ENCODE measurements around the gene NRG3.
"Not testable (repeated sequence)": the region's sequence is repeated elsewhere in the genome, so short reads cannot be mapped to it uniquely, and the experiment has no call there.

Gene NRG3

DNA sequence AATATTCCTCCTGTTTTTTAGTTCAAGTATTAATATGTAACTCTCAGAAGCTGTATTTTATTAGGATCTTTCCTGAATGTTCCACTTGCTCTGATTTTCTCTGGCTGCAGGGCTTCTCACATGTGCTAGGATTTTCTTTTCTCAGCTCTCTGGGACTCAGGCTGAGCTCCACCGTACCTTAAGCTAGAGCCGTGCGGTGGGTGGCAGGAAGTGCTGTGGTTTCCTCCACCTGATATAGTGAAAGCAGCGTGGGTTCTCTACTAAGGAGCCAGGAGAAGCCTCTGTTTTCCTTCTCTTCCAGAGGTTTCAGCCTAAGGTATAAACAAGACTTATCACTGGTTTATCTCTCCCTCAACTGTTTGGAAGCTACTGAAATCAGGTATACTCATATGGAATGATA is 433.6 kb downstream of the NRG3 start:
- DNase-seq: no peak

DNA sequence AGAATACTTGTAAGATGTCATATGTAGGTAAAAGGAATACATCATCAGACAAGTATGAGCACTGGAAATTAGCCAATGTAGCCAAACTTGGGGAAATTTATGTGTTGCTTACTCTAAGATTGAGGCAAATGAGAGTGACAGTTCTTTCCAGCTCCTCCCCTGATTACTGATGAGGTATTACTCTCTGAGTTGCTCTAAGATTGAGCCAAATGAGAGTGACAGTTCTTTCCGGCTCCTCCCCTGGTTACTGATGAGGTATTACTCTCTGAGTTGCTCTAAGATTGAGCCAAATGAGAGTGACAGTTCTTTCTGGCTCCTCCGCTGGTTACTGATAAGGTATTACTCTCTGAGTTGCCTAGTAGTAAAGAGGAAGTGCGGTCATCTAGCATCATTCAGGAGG is 435.8 kb downstream of the NRG3 start:
- no peak for DNase-seq

DNA sequence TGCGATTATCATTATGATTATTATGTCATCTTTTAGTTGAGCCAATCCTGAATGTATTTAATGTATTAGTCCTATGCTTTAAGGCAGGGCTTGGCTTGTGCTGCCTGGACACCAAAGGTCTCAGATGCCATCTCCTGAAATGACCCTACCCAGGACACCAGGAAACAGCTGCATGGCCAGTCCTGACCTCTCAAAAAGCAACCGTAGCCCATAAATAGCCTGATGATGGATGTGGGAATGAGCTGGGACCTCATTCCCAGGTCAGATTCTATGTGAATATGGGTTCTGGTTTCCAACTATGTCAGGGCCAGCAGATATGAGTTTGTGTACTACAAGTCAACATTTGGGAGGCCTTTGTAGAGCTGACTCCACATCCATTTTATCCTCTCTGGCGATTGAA is 438.4 kb downstream of the NRG3 start:
- DNase-seq: no peak

DNA sequence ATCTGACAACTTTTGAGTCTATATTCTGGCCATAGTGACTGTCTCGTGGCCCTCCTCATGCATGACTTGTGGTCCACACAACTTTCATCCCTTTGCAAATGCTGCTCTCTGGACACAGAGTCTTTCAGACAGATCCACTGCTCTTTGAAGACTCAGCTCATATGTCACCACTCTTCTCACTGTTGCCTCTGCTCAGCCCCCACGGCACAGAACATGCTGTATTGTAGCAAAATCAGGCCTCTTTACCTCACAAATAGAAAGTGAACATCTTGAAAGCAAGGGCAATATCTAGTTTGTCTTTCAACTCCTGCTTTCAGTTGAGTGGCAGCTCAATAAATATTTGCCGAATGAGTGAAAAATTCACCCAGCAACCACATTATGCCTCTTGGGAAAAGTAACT is 443.5 kb downstream of the NRG3 start:
- no peak for DNase-seq

DNA sequence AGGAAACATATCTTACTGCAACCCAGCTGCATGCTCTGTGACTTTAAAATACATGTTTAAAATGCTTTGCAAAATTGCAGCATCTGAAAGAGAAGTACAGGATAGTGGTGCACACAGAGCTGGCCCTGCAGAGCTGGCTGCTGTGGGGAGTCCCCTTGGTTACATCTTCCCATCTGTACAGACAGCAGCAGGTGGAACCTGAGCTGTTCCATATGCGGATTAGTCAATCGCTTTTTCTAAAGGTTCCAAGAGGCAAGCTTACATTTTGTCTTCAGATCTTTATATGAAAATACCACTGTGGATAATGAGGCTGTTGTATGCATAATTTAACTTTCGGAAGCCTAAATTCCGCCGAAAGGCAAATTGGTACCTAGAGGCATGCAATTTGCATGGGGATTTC is 444.1 kb downstream of the NRG3 start:
- DNase-seq: peak; percentile 54

DNA sequence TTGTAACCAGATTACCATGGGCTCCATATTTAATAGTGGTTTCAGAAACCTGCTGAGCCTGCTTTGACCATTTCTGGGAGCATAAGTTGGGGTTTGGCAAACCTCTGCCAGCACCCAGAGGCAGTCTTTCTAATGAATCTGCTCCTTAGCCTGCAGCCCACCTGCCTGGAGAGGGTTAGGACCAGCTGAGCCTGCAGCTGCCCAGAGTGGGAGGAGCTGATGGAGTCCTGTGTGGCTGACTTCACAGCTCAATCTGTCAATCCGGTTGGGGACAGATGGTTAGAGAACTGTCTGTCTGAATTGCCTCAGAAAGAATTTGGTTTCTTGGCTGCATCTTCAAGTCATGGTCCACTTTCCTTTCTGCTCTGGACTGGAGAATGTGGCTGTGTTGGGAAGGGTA is 444.6 kb downstream of the NRG3 start:
- DNase-seq: peak; percentile 68

DNA sequence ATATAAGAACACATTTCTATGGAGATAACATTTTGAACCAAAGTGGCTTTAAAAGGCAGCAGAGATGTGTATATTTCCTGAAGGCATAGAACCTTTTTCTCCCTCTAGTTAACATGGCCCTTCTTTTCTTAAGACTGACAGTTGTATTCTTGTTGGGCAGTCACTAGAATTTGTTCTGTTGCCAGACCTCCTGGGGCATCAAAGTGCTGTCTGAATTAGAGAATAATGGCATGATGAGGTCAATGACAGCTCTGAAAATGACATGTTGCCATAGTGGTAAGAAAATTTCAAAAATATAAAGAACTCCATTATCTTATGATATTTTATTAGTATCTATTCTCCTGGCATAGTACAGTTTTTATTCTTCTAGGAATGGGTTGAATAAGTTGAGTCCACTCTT is 446.7 kb downstream of the NRG3 start:
- DNase-seq: no peak

DNA sequence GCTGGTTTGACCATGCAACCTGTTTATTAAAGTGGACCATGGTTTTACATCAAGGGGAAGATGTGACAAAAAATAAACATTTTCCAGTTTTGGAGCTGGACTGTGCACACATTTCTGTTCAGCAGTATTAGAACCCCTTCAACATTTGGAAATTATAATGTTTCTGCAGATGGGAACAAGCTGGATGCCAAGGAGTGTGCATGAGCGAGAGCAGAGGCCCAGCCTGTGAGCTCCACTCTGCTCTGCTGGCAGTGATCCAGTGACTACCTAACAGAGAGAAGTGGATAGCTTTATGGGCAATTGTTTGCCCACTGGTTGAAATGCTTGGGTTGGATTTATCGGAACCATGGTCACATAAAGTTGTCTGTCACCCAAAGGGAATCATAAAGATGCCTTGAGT is 456.7 kb downstream of the NRG3 start:
- DNase-seq: no peak

DNA sequence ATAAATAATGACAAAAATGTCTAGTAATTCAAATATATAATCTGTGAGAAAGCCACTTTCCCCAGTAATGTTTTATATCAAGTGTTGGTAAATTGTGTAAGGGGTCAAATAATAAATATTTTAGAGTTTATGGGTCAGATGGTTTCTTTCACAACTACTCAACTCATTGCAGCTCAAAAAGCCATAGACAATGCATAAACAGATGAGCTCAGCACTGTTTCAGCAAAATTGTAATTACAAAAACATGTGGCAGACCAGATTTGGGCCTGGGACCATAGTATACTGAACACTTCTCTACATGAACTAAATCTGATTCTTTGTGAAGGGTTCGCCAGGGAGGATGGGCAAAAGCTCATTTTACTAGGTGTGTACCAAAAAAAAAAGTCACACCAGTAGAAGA is 460.8 kb downstream of the NRG3 start:
- DNase-seq: no peak

DNA sequence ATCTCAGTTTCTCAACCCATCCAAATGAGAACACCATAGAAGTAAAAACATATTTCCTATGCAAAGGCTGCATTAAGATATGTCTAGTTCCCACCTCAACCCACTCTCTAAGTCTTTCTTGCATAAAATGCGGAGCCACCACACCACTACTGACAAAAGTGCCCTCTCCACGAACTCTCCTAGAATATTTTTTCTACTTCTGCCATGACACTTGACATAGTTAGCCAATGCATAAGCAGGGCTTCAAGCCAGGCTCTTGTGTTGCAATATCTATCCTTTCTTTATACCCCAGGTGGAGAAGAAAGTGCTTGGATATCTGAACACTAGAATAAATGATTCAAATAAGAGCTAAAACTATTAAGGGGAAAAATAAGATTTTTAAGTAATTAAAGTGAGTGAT is 465.2 kb downstream of the NRG3 start:
- no peak for DNase-seq

DNA sequence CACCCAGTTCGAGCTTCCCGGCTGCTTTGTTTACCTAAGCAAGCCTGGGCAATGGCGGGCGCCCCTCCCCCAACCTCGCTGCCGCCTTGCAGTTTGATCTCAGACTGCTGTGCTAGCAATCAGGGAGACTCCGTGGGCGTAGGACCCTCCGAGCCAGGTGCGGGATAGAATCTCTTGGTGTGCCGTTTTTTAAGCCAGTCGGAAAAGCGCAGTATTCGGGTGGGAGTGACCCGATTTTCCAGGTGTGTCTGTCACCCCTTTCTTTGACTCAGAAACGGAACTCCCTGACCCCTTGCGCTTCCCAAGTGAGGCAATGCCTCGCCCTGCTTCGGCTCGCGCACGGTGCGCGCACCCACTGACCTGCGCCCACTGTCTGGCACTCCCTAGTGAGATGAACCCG is 474.6 kb downstream of the NRG3 start:
- DNase-seq: not testable (repeated sequence)

DNA sequence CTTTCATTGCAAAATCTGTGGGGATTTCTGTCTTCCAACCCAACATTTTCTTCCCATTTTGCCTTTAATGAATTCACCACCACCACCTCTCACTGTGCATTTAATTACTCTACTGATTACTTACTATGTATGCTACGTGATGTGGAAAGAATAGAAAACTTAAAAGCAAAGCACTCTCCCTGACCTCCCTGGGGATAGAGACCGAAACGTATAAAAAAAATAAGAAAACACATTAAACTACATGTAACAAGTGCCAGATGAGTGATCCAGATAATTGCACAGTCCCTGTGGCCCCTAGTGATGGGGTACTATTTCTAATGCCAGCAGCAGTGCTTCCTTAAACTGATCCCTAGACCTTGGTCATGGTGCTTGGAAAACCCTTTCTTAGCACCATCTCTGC is 478.4 kb downstream of the NRG3 start:
- DNase-seq: no peak

DNA sequence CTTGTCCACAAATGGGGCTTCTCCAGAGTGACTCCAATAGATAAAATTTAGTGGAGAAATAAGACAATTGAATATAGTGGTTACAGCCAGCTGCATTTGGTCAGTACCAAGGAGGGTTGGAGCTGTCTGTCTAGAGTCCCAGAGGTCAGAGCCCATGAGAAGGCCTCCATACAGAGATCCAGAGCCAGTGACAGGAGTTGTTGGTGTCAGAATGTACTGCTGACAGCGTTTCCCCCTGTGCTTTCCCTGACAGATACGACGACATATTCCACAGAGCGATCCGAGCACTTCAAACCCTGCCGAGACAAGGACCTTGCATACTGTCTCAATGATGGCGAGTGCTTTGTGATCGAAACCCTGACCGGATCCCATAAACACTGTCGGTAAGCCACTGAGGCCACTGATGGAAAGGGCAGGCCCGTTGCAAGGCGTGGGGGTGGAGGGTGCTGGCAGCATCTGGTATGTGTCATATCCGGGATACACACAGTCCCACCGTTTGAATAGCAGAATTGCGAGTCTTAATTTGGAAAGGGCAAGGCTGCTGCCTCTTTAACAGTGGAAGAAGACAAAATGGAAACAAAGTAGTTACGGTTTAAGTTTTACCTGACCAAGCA is 483.6 kb downstream of the NRG3 start:
- DNase-seq: no peak

DNA sequence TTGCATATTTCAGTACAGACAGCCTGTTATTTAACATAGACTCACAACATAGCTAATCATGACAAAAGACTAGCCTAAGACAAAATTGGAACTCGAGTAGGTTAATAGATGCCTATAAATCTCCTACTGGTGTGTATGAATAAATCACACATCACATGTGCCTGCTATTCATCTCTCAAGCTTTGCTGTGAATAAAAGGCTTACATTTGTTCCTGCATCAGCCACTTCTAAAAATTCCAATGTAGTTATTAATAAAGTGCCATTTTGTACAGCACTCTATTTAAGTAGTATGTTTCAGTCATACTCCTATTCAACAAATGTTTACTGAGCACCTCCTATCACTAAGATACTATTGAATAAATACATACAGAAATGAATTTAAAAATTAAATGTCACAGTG is 486.3 kb downstream of the NRG3 start:
- DNase-seq: no peak

DNA sequence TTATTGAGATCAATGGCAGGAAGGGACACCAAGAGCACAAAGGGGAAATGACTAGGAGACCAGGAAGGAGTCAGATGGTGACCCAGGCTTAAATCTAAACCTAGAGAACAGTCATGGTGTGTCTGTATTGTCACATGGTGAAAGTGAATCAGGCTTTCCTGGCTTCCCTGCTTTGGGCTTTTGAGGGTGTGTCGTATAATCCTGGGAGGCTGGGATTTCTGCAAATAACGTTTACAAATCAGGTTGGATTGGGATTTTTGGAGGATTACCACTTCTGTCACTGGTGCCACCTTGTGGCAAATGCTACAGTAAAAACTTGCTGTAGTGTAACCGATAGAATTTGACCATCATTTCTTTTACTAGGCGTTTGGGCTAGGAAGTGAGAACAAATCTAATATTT is 502.6 kb downstream of the NRG3 start:
- no peak for DNase-seq

DNA sequence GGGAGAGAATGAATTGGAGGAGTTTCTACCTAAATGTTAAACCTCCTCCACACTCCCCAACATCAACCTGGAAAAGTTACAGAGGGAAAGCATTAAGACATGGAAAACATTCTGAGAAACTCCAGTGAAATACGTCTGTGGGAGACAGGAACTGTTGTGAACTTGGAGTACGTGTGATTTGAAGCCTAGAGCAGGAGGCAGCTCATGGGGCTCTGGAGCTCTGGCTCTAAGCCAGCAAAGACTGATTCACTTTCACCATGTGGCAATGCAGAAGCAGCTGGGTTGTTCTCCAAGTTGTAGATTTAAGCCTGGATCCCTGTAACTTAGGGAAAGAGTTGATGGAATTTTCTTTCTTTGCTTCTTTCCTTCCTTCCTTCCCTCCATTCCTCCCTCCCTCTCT is 503.2 kb downstream of the NRG3 start:
- peak; percentile 20 for DNase-seq

DNA sequence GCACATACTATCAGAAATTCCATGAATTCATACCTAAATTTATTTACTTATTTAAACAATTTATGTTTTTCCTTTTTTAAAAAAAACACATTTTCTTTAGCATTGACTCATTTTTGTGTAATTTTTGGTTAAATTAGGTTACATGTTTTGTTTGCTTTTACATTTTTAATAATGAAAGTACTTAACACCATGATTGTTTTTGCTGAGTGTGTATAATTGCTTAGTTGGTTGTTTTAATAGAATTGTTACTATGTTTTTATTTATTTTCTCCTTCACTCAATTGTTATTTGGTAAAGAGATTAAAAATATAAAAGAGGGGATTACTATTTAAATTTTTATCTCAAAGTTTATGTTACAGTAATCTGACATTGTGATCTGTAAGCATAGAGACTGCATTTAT is 508.4 kb downstream of the NRG3 start:
- DNase-seq: no peak

DNA sequence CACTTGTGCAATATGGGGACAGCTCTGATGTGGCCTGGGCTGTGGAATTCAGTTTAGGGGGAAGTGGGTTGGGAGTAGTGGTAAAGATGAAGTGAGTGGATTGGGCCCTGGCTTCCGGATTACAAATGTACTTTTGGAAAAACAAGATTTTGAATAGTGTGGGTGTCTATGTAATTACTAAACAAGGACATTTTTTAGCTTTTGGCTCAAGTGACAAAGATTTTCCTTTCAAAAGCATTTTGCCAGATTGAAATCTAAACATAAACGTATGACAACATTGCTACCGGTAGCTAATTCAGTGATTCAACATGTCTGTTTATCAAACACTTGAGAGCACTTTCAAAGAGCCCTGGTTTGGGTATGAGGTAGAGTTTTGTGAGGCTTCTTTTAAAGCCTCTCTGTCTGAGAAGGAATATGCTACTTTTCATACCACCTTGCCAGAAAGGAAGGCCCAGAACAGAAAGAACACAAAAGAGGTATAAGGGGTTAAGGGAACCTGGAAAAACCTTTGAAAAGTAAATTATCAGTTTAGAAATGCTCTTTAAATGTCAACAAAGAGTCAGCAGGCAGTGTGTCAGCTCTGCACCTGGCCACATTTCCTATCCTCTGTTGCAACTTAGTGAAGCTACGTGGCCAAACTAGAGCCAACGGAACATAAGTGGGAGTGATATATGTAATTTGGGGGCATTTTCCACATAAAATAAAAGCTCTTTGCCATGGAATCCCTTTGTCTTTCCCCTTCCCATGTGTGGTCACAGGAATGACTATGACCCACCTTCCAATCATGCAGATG is 516.1 kb downstream of the NRG3 start:
- DNase-seq: no peak

DNA sequence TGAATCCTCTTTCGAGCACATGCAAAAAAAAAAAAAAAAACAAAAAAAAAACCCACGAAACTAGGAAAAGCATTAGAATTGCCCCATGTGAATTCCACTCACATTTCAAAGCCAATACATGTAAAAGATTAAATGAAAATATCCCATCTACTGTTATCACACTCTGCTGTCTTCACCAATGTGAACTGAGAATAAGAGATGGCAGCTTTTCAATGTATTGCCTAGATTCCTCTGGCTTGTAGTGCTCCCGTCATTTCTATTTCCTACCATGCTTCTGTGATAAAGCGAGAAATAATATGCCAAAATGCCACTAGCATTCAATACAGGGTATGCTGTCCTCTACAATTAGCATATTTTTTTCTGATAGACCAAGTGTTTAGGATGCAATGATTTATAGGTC is 517.0 kb downstream of the NRG3 start:
- no peak for DNase-seq

DNA sequence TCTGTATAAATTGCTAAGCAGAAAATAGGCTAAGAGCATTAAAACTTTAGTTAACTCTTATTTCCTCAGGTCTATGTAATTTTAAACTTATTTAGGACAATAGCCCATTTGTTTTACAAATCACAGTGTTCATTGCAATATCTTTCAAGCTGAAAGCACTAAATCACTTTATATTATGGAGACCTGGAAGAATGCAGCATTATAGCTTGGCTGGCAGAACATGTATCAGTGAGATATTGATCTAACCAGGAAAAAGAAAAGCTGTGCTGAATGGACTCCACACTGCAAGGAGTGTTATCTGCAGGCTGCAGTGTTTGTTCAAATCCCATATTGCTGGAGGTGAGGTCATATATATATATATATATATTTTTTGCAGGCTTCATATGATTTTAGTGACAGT is 517.5 kb downstream of the NRG3 start:
- DNase-seq: no peak

DNA sequence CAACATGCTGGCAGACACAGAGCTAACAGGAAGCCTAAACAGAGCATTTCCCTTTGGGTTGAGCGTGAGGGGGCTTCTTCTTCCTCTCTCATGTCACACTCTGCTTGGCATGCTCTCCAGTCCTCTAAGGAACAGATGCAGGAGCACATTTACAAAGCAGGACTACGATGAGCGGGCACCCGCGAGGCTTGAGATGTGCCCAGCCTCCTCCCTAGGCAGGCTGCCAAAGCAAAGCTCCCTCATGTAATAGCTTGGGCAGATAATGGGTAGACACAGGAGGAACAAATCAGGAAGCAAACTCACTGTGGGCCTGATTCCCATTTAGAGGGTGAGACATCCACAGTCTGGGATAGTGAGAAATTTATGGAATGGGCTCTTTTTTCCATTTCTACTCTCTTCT is 519.1 kb downstream of the NRG3 start:
- DNase-seq: no peak

DNA sequence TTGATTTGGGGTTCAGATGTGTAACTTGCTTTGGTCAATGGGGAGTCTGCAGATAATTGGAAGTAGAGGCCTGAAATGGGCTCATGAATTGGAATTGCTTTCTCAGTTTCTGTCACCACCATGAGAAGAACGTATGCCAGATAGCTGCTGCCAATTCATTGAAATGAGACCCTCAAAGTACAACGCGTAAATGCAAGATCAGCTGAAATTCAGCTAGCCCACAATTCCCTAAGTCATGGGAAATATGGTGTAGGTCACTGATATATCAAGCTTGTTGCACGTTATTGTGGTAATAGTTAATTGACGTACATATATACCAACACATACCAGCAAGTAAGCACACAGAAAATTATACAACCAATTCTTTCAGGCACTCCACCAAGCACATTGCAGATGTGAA is 520.0 kb downstream of the NRG3 start:
- DNase-seq: no peak

DNA sequence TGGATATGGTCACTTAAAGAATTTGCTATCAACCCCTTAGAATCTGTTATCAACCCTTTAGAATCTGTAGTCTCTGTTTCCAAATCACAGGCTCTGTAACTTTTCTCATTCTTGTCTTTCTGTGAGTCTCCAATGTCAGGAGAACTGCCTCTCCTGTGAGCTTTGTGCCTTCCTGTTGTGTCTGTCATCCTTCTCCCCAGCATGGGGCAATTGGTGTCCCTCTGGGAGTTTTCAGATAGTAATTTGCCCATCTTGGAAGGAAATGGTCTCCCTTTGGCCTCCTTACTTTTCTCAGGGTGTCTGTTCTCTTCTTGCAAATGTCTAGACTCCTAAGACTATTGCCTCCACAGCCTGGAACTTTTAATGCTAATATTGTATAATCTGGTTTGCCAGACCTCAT is 521.9 kb downstream of the NRG3 start:
- no peak for DNase-seq

DNA sequence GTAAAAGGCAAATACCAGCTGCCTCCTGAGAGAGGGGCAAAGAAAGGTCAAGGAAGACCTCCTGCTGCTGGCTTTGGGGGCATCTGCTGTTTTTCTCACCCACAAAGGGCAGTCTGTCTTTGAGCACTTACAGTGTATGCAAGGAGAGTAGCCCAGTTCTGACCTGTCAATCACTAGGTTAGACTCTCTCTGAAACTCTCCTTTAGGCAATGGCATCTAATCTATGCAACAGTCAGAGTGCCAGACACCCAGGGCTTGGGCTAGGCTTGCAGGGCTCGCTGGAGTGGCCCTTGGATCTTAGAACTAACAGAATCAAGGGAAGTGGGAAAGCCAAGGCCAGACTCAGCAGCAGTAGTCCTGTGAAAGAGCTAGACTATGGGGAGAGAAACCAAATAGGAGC is 522.9 kb downstream of the NRG3 start:
- no peak for DNase-seq

DNA sequence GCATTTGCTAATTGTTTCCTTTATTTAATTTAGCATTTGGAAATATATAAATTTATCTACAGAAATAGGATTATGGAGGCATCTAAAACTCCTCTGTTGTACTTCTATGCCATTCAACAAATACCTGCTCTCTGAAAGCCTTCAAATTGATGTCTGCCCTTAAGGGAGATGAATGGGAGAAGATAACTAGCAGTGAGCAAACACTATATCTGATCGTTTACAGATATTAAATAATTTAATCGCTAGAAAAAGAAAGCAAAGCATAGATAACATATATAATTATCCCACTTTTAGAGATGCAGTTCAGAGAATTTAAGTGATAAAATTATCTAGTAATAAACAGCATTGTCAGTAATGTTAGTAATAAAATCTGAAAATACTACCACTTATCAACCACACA is 524.9 kb downstream of the NRG3 start:
- no peak for DNase-seq
